Kidney (tissue), 14 donors: ENCODE measurements around the gene CASP6. TPM values are rescaled to one million over a fixed set of nuclear protein-coding genes. Genes with fewer than 3 reads are reported as not detected.

Experiments
- DNase-seq, 5 donors: peaks; one replicate each; pipeline ENCODE4 v3.0.0-alpha.2; 2013 to 2020
- FAIRE-seq: peaks from 2 replicates; lab custom pipeline; 2012; peaks lifted over from hg19 to GRCh38; lab: Jason Lieb, UNC
- H3K27ac ChIP-seq, 2 donors: one replicate each; pipeline ENCODE4 v1.7.0; 2013; ENCODE audit warnings: low read depth in 2 of 2, low read length in 2 of 2, inconsistent platforms in 1 of 2
- H3K27me3 ChIP-seq: one replicate; pipeline ENCODE4 v1.7.1; 2013; ENCODE audit warnings: low read length, inconsistent platforms; ENCODE audit not compliant: control insufficient read depth, insufficient read depth
- H3K36me3 ChIP-seq, 3 donors: one replicate each; pipeline versions ENCODE4 v1.7.0 to v1.7.1; 2013; ENCODE audit warnings: low read length in 3 of 3, control low read depth in 1 of 3, inconsistent platforms in 1 of 3; ENCODE audit not compliant: insufficient read depth in 3 of 3, control insufficient read depth in 2 of 3
- H3K4me1 ChIP-seq, 3 donors: one replicate each; pipeline versions ENCODE4 v1.7.0 to v1.7.1; 2013; ENCODE audit warnings: low read length in 3 of 3, inconsistent platforms in 1 of 3, low read depth in 1 of 3; ENCODE audit not compliant: control insufficient read depth in 2 of 3, insufficient read depth in 2 of 3
- H3K4me3 ChIP-seq, 3 donors: one replicate each; pipeline versions ENCODE4 v1.7.0 to v1.8.1; 2013; ENCODE audit warnings: low read length in 3 of 3, control low read depth in 1 of 3, inconsistent platforms in 1 of 3
- H3K9ac ChIP-seq, 3 donors: one replicate each; pipeline versions ENCODE4 v1.7.0 to v1.7.1; 2013; ENCODE audit warnings: low read length in 3 of 3, control low read depth in 1 of 3, inconsistent platforms in 1 of 3
- H3K9me3 ChIP-seq, 3 donors: one replicate each; pipeline versions ENCODE4 v1.7.0 to v1.7.1; 2013; ENCODE audit warnings: low read length in 3 of 3, control low read depth in 1 of 3, inconsistent platforms in 1 of 3; ENCODE audit not compliant: control insufficient read depth in 2 of 3, insufficient read depth in 1 of 3
- CTCF ChIP-seq: IDR thresholded peaks from 3 replicates; pipeline ENCODE4 v1.5.1; 2012; ENCODE audit warnings: mild to moderate bottlenecking, moderate library complexity, borderline replicate concordance; ENCODE audit not compliant: insufficient read depth; ENCODE audit errors: extremely low read depth
- intact Hi-C: fragments of 100-400 bp; cut with DNase I; formaldehyde crosslinking; loops from one replicate; pipeline ENCODE4 v1.11.1; 2022
- polyA plus RNA-seq: library from polyadenylated mRNA; stranded (reverse); fragments of 350-450 nt; fragmentation: Illumina TruSeq; extraction: RNeasy Lipid Tissue Mini Kit (QIAGEN cat#74804); gene quantifications from one replicate; pipeline ENCODE4 v1.2.3, GENCODE V29; 2014; ENCODE audit warnings: low read depth, low replicate concordance; ENCODE audit not compliant: insufficient read depth
- total RNA-seq: library from RNA; stranded (reverse); fragmentation: NEBNext Ultra II Directional; extraction: Animal tissue kit (Norgen Biotek cat#: 25700); gene quantifications from one replicate; pipeline ENCODE4 v1.2.1, GENCODE V29; 2021
- donor health status: control.
- donor health status: control.
- donor health status: control.
- donor health status: control.
- donor health status: control.
- donor health status: DM: yes; HTN: yes; CAD: no.
- donor health status: Normal renal cell carcinoma (clear cell type).

The CASP6 gene
- total and polyA plus RNA-seq, 2 donors from 2014 or later = 20.7 to 21.6 TPM

- DNase-seq (no peak), FAIRE-seq (no peak)
- no peak overlapping the region for H3K4me3 ChIP-seq
- no peaks in the 10 kb centered on the region for H3K9me3 ChIP-seq
- H3K27ac ChIP-seq = no peak overlapping the region
- H3K4me1 ChIP-seq = no peaks in the 10 kb centered on the region
- peaks cover 0 to 12% (median 9%) of the 10 kb centered on the region in 3 donors for H3K36me3 ChIP-seq
- H3K9ac ChIP-seq = no peak overlapping the region
- no peak for TF ChIP-seq CTCF
- intact Hi-C loops = no loop called here
- no peaks in the 10 kb centered on the region for H3K27me3 ChIP-seq
These were observed 47.5 kb upstream of the CASP6 start for GRCh38 chr4:109750652-109751244.

DNA sequence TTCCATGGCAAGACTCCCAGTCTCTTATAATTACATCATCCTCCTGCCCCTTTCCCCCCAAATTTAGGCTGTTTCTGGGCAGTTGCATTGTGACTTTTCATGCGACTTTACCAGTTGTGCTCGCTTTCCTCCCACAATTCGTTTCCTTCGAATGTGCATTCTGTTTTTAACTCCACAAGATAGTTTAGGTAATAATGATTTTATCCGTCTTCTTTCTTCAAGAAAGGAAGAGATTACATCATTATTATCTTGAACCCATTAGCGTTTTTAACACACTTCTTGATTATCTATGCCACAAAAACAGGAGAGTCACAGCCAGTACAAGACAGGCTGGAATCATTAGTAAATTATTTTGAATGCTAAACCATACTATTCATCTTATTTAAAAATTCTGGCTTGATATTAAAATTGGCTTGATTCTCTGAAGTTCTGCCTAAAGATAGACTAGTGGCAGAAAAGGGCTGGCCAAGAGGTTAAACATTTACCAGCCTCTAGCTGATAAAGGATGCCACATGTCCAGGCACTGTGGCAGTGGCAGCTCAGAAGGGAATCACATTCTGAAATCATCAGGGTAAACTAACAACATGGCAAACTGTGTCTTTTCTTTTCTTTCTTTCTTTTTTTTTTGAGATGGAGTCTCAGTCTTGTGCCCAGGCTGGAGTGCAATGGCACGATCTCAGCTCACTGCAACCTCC lies 46.3 kb upstream of the CASP6 start:
- Histone ChIP-seq H3K4me1 (no peaks in the 10 kb centered on the region), H3K4me3 (no peak overlapping the region), H3K27me3 (no peaks in the 10 kb centered on the region), H3K9ac (no peak overlapping the region), H3K9me3 (no peaks in the 10 kb centered on the region), H3K27ac (no peak overlapping the region), H3K36me3 (peaks cover 0 to 12% (median 9%) of the 10 kb centered on the region in 3 donors)
- TF ChIP-seq CTCF = no peak
- intact Hi-C loops = no loop called here
- no peak for DNase-seq
- FAIRE-seq = no peak

DNA sequence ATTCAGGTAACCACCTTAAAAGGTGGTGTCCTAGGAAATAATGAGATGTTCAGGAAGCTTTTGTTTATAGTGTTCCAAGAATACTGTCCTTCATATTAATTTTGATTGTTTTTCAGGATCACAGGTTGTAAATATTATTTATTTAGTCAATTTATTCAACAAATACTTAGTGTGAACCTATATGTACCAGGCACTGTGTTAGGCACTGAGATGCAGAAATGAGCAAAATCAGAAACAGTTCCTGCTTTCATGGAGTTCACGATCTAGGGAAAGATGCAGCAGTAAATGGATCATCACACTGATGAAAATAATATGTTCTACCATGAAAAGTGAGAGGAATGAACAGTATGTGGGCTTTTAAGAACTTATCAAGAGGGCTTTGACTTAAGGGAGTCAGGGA lies 44.9 kb upstream of the CASP6 start:
- H3K9ac ChIP-seq = no peak overlapping the region
- H3K4me1 ChIP-seq = no peaks in the 10 kb centered on the region
- DNase-seq (no peak), FAIRE-seq (no peak)
- H3K4me3 ChIP-seq = no peak overlapping the region
- peaks cover 0 to 12% (median 9%) of the 10 kb centered on the region in 3 donors for H3K36me3 ChIP-seq
- no peaks in the 10 kb centered on the region for H3K27me3 ChIP-seq
- intact Hi-C loops = no loop called here
- TF ChIP-seq CTCF = no peak
- no peak overlapping the region for H3K27ac ChIP-seq
- H3K9me3 ChIP-seq = no peaks in the 10 kb centered on the region
